Prostate gland (tissue), 2 donors: ENCODE results near the gene EHD3. TPM values are rescaled to one million over a fixed set of nuclear protein-coding genes. Genes with fewer than 3 reads are reported as not detected.

Experiments
- DNase-seq: peaks from one replicate; pipeline ENCODE4 v3.0.0-alpha.2; 2019; ENCODE audit warnings: low spot score
- H3K27ac ChIP-seq, 2 donors: fragments of 200-600 bp; sonication (generic); 2 replicates each; pipeline ENCODE4 v1.5.1; 2017 to 2019
- H3K27me3 ChIP-seq: fragments of 200-600 bp; sonication (generic); replicated peaks from 2 replicates; pipeline ENCODE4 v1.5.1; 2019; ENCODE audit not compliant: insufficient read depth
- H3K36me3 ChIP-seq, 2 donors: fragments of 200-600 bp; sonication (generic); 1 replicate in 1 of 2; 2 replicates in 1 of 2; pipeline versions ENCODE4 v1.5.1 to v1.8.1; 2017 to 2019
- H3K4me1 ChIP-seq: fragments of 200-600 bp; sonication (generic); replicated peaks from 2 replicates; pipeline ENCODE4 v1.5.1; 2019
- H3K4me3 ChIP-seq, 2 donors: fragments of 200-600 bp; sonication (generic); 2 replicates each; pipeline ENCODE4 v1.5.1; 2017 to 2019
- H3K9me3 ChIP-seq: fragments of 200-600 bp; sonication (generic); 2 replicates; pipeline ENCODE4 v1.5.1; 2017
- POLR2A ChIP-seq: fragments of 450-650 bp; IDR thresholded peaks from one replicate; pipeline ENCODE4 v1.6.1; 2016; ENCODE audit warnings: antibody characterized with exemption, mild to moderate bottlenecking
- POLR2AphosphoS5 ChIP-seq: sonication (generic); formaldehyde crosslinking; IDR thresholded peaks from one replicate; pipeline ENCODE4 v1.6.1; 2017; ENCODE audit warnings: antibody characterized with exemption
- WGBS: methylation state at CpG from one replicate; pipeline ENCODE4 v1.1.5; 2018; 5-methylcytosine and 5-hydroxymethylcytosine counted together
- intact Hi-C: fragments of 100-400 bp; cut with DNase I; formaldehyde crosslinking; loops from one replicate; pipeline ENCODE4 v1.14.2; 2022
- total RNA-seq, 2 donors: library from RNA; depleted of rRNA; stranded (reverse); fragments of >200 nt; gene quantifications; one replicate each; pipeline ENCODE4 v1.1.0, GENCODE V29; 2016
- TF ChIP-seq, protein P1 (sequence below), 4 experiments: fragments of 200-600 bp in 2 of 4; fragments of 450-650 bp in 2 of 4; sonication (generic) in 2 of 4; IDR thresholded peaks; 1 replicate in 3 of 4; 2 replicates in 1 of 4; pipeline ENCODE4 v1.5.1; 2016 to 2019; ENCODE audit warnings: antibody characterized with exemption in 4 of 4, mild to moderate bottlenecking in 2 of 4, moderate library complexity in 2 of 4

Gene EHD3
- total RNA-seq, 2 donors from 2014 or later: 7.2 to 7.9 TPM

- intact Hi-C loops: no loop called here
- WGBS: 28% methylated on average over 6 of the region's 6 CpGs
- Histone ChIP-seq H3K27ac (peak overlapping the region; percentile 4 to 54), H3K4me3 (no peak overlapping the region), H3K27me3 (no peaks in the 10 kb centered on the region), H3K9me3 (no peaks in the 10 kb centered on the region), H3K4me1 (no peaks in the 10 kb centered on the region), H3K36me3 (no peaks in the 10 kb centered on the region)
- DNase-seq: no peak
- TF ChIP-seq POLR2AphosphoS5 (no peak), POLR2A (no peak)
- TF ChIP-seq, protein P1, sequence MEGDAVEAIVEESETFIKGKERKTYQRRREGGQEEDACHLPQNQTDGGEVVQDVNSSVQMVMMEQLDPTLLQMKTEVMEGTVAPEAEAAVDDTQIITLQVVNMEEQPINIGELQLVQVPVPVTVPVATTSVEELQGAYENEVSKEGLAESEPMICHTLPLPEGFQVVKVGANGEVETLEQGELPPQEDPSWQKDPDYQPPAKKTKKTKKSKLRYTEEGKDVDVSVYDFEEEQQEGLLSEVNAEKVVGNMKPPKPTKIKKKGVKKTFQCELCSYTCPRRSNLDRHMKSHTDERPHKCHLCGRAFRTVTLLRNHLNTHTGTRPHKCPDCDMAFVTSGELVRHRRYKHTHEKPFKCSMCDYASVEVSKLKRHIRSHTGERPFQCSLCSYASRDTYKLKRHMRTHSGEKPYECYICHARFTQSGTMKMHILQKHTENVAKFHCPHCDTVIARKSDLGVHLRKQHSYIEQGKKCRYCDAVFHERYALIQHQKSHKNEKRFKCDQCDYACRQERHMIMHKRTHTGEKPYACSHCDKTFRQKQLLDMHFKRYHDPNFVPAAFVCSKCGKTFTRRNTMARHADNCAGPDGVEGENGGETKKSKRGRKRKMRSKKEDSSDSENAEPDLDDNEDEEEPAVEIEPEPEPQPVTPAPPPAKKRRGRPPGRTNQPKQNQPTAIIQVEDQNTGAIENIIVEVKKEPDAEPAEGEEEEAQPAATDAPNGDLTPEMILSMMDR (IDR thresholded peaks at IDR 0.05): no peak
Measured at GRCh38 chr2:31227110-31227509, 6.8 kb upstream of the EHD3 start.

DNA sequence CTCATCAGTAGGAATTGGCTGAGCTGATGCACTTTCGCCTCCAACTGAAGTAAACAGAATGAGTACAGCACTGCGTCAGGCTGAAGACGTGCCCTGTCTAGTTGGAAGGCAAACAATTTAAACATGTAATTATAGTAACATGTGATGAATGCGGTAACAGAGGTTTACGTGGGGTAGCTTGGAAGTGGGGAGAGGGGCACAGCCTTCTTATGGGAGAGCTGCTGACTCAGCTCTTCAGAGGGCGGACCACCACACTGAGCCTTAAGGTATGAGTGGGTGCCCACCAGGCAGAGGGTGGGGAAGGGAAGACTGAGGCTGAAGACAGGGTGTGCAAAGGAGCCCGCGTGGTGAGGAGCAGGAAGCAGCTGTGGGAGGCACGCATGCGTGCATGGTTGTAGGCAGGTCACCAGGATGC, 6.2 kb upstream of the EHD3 start:
- Histone ChIP-seq H3K27ac (peak overlapping the region; percentile 4 to 54), H3K4me1 (no peaks in the 10 kb centered on the region), H3K9me3 (no peaks in the 10 kb centered on the region), H3K27me3 (no peaks in the 10 kb centered on the region), H3K4me3 (no peak overlapping the region), H3K36me3 (no peaks in the 10 kb centered on the region)
- TF ChIP-seq POLR2AphosphoS5: peak; percentile 93
- no peak for TF ChIP-seq POLR2A
- 43% methylated on average over 10 of the region's 10 CpGs for WGBS
- intact Hi-C loops: no loop called here
- peak; percentile 69 for DNase-seq

DNA sequence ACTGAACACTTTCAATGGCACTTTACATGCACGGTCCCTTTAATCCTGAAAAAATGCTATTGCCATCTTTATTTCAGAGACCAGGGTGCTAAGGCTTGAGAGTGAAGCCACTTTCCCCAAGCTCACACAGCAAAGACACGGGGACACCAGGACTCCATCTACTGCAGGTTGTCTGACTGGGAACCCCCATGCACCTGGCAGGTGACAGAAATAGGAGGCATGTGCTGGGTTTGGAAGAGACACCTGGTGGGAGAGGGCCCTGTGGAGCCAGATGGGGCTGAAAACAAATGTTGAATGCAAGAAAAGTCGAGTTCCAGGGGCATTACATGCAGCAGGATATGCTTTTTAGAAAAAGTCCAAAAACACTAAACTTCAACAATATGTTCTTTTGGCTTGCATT, 5.2 kb upstream of the EHD3 start:
- Histone ChIP-seq H3K27ac (no peak overlapping the region), H3K4me3 (no peak overlapping the region), H3K36me3 (no peaks in the 10 kb centered on the region), H3K27me3 (no peaks in the 10 kb centered on the region), H3K4me1 (no peaks in the 10 kb centered on the region), H3K9me3 (no peaks in the 10 kb centered on the region)
- intact Hi-C loops: no loop called here
- WGBS: 90% methylated on average over 3 of the region's 3 CpGs
- DNase-seq: no peak
- TF ChIP-seq, protein P1 (IDR thresholded peaks at IDR 0.05): no peak
- no peak for TF ChIP-seq POLR2AphosphoS5
- TF ChIP-seq POLR2A: no peak

- H3K27me3 ChIP-seq: no peaks in the 10 kb centered on the region
- H3K27ac ChIP-seq: no peak overlapping the region
- WGBS: 72% methylated on average over 3 of the region's 3 CpGs
- peaks cover 2% of the 10 kb centered on the region for H3K4me1 ChIP-seq
- intact Hi-C loops: loop anchor here (5.0 to 10.0 kb wide), 2 partner anchors 102 to 784 kb away; partner anchors contain the start of gene MEMO1
- no peaks in the 10 kb centered on the region for H3K9me3 ChIP-seq
- H3K4me3 ChIP-seq: no peak overlapping the region
- TF ChIP-seq, protein P1 (IDR thresholded peaks at IDR 0.05): no peak
- TF ChIP-seq POLR2AphosphoS5 (no peak), POLR2A (no peak)
- no peaks in the 10 kb centered on the region for H3K36me3 ChIP-seq
- DNase-seq: no peak
Measured at GRCh38 chr2:31230751-31231150, 3.2 kb upstream of the EHD3 start.

DNA sequence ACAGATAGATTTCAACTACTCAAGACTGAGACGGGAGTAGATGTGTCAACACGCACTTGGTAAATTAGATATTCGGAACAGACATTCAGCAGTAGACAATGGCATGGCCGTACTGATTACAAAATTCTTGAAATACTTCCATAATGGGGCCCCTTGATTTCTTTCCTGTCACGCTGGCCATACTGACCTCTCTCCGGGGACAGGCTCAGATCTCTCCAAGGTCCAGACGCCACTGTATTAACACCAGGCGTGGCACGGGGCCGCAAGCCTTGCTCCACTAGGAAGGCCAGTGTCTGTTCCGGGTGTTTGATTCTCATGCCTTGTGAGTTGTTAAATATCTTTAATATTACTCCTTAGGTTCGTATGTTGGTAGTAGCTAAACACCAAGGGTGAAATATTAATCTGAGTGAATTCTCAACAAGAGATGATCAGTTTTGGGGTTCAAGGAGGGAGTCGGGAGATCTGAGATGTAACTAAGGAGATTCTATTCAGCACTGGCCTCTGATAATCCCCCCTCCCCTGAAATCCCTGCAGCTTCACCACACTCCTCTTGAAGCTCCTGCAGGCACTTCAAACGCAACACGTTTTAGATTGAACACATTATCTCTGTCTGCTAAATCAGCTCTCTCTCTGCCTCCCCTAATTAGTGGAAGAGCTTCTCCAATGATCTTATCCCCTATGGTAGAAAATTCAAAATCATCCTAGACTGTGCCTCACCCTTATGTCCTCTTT, 2.2 kb upstream of the EHD3 start:
- Histone ChIP-seq H3K4me3 (no peak overlapping the region), H3K9me3 (no peaks in the 10 kb centered on the region), H3K27me3 (no peaks in the 10 kb centered on the region), H3K36me3 (no peaks in the 10 kb centered on the region), H3K4me1 (peaks cover 2% of the 10 kb centered on the region), H3K27ac (no peak overlapping the region)
- intact Hi-C loops: loop anchor here (5.0 to 10.0 kb wide), 2 partner anchors 101 to 783 kb away; partner anchors contain the start of gene MEMO1
- WGBS: 90% methylated on average over 15 of the region's 15 CpGs
- DNase-seq: no peak
- TF ChIP-seq POLR2AphosphoS5 (no peak), POLR2A (no peak)
- TF ChIP-seq, protein P1 (IDR thresholded peaks at IDR 0.05): no peak
